A673 (cell line): ENCODE data around the gene AGT. TPM values are rescaled to one million over a fixed set of nuclear protein-coding genes. Genes with fewer than 3 reads are reported as not detected.

ENCODE experiments used
- BruUV-seq: library from RNA; stranded (reverse); fragments of 400-500 nt; replicated peaks from 2 replicates; lab custom pipeline; 2021; lab: Mats Ljungman, UMichigan
- CTCF ChIA-PET: fragments of 300-600 bp; sonication (Branson Sonifier 250); formaldehyde crosslinking; loops from one replicate; lab custom pipeline; 2022; ENCODE audit warnings: antibody characterized with exemption; lab: Charles Lee
- POLR2A ChIA-PET: fragments of 300-600 bp; sonication (Branson Sonifier 250); formaldehyde crosslinking; loops from one replicate; lab custom pipeline; 2022; ENCODE audit warnings: antibody characterized with exemption; ENCODE audit not compliant: low non-redundant PET; lab: Charles Lee
- DNase-seq: peaks from one replicate; pipeline ENCODE4 v3.0.0-alpha.2; 2015; ENCODE audit warnings: low spot score
- H3K27ac ChIP-seq: fragments of 200-600 bp; sonication (generic); 2 replicates; pipeline ENCODE4 v1.5.1; 2016; ENCODE audit warnings: mixed run types, low read depth, mild to moderate bottlenecking, mixed read lengths, antibody characterized with exemption, low read length; ENCODE audit not compliant: poor library complexity, severe bottlenecking
- H3K27me3 ChIP-seq: fragments of 200-600 bp; sonication (generic); replicated peaks from 2 replicates; pipeline ENCODE4 v1.6.1; 2017; ENCODE audit warnings: mixed run types, low read depth, mild to moderate bottlenecking, mixed read lengths, antibody characterized with exemption, low read length; ENCODE audit not compliant: insufficient read depth, poor library complexity
- H3K36me3 ChIP-seq: fragments of 200-600 bp; sonication (generic); 2 replicates; pipeline ENCODE4 v1.6.1; 2016; ENCODE audit warnings: mixed run types, mild to moderate bottlenecking, mixed read lengths, antibody characterized with exemption, low read length; ENCODE audit not compliant: insufficient read depth, poor library complexity, severe bottlenecking
- H3K4me1 ChIP-seq: fragments of 200-600 bp; sonication (generic); 2 replicates; pipeline ENCODE4 v1.6.1; 2017; ENCODE audit warnings: mixed run types, mild to moderate bottlenecking, mixed read lengths, antibody characterized with exemption, low read length; ENCODE audit not compliant: insufficient read depth, poor library complexity, severe bottlenecking
- H3K4me3 ChIP-seq: fragments of 200-600 bp; sonication (generic); 2 replicates; pipeline ENCODE4 v1.5.1; 2016; ENCODE audit warnings: low read depth, mixed run types, mild to moderate bottlenecking, mixed read lengths, low read length; ENCODE audit not compliant: poor library complexity, severe bottlenecking
- H3K9me3 ChIP-seq: fragments of 200-600 bp; sonication (generic); 2 replicates; pipeline ENCODE4 v1.6.1; 2016; ENCODE audit warnings: mixed run types, low read depth, mild to moderate bottlenecking, mixed read lengths, antibody characterized with exemption, low read length; ENCODE audit not compliant: poor library complexity, severe bottlenecking
- EZH2 ChIP-seq: fragments of 200-600 bp; sonication (generic); IDR thresholded peaks from 2 replicates; pipeline ENCODE4 v1.6.1; 2017; ENCODE audit warnings: borderline replicate concordance, low read depth, mild to moderate bottlenecking, mixed read lengths, antibody characterized with exemption, low read length; ENCODE audit not compliant: poor library complexity, severe bottlenecking
- intact Hi-C: fragments of 100-400 bp; cut with micrococcal nuclease; formaldehyde crosslinking; loops from one replicate; pipeline ENCODE4 v1.10.0; 2022; ENCODE audit not compliant: unreplicated experiment
- total RNA-seq: library from RNA; stranded (reverse); gene quantifications from 2 replicates; pipeline ENCODE4 v1.2.3, GENCODE V29; 2021
- TF ChIP-seq, protein P1 (sequence below): fragments of 300-800, 200-600 bp; sonication (generic); conservative IDR thresholded peaks from 2 replicates; pipeline ENCODE4 v1.5.1; 2017; ENCODE audit warnings: low read depth, mild to moderate bottlenecking, antibody characterized with exemption, low read length, moderate library complexity, mixed read lengths

The AGT gene
- total RNA-seq, 1 experiment from 2014 or later, result not detected

- no TSS peak for BruUV-seq
- intact Hi-C loops, result no loop called here
- CTCF ChIA-PET, result no interaction called here
- Histone ChIP-seq H3K4me1 (peaks cover 9% of the 10 kb centered on the region), H3K27ac (no peak within 1 kb of the TSS), H3K27me3 (no peaks in the 10 kb centered on the region), H3K4me3 (no peak within 1 kb of the TSS), H3K9me3 (no peaks in the 10 kb centered on the region), H3K36me3 (no peaks in the 10 kb centered on the region)
- TF ChIP-seq EZH2, result no peak
- TF ChIP-seq, protein P1, sequence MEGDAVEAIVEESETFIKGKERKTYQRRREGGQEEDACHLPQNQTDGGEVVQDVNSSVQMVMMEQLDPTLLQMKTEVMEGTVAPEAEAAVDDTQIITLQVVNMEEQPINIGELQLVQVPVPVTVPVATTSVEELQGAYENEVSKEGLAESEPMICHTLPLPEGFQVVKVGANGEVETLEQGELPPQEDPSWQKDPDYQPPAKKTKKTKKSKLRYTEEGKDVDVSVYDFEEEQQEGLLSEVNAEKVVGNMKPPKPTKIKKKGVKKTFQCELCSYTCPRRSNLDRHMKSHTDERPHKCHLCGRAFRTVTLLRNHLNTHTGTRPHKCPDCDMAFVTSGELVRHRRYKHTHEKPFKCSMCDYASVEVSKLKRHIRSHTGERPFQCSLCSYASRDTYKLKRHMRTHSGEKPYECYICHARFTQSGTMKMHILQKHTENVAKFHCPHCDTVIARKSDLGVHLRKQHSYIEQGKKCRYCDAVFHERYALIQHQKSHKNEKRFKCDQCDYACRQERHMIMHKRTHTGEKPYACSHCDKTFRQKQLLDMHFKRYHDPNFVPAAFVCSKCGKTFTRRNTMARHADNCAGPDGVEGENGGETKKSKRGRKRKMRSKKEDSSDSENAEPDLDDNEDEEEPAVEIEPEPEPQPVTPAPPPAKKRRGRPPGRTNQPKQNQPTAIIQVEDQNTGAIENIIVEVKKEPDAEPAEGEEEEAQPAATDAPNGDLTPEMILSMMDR, result no peak
- POLR2A ChIA-PET, result no interaction called here
- no peak for DNase-seq
Observed at GRCh38 chr1:230747127-230747730, 33.3 kb upstream of the AGT start, which contains the start of gene CAPN9. Gene CAPN9, plus strand, starts transcription at chr1:230747388. Its CDS starts 109 bp downstream, at chr1:230747497.

GRCh38 chr1:230746617-230747016 is 32.7 kb upstream of the AGT start:
- DNase-seq, result no peak
- POLR2A ChIA-PET, result no interaction called here
- intact Hi-C loops, result no loop called here
- no peaks in the 10 kb centered on the region for H3K36me3 ChIP-seq
- TF ChIP-seq EZH2, result no peak
- TF ChIP-seq, protein P1, result no peak
- H3K27ac ChIP-seq, result no peak overlapping the region
- H3K4me3 ChIP-seq, result no peak overlapping the region
- BruUV-seq, result no TSS peak
- CTCF ChIA-PET, result no interaction called here
- peaks cover 9% of the 10 kb centered on the region for H3K4me1 ChIP-seq
- no peaks in the 10 kb centered on the region for H3K27me3 ChIP-seq
- H3K9me3 ChIP-seq, result no peaks in the 10 kb centered on the region

DNA sequence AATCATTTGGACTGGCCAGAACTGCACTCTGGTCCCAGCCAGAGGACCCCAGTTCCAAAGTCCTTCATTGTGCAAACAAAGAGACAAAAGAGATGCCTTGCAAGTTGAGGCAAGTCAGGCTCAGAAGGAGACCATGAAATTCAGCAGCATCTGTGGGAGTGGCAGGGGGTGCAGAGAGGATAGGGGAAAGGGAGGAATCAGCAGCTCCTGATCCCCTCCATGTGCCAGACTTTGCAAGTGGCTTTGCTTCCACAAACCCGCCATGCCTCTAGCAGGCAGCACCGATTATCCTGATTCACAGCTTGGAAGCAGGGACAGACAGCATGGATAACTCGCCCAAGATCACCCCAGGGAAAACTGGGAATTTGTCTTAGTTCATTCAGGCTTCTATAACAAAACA is 31.1 kb upstream of the AGT start:
- POLR2A ChIA-PET, result no interaction called here

More for the DNA sequence above, 31.1 kb upstream of the AGT start:
- Histone ChIP-seq H3K27ac (no peak overlapping the region), H3K27me3 (no peaks in the 10 kb centered on the region), H3K4me3 (no peak overlapping the region), H3K9me3 (no peaks in the 10 kb centered on the region), H3K4me1 (peaks cover 9% of the 10 kb centered on the region), H3K36me3 (no peaks in the 10 kb centered on the region)
- TF ChIP-seq, protein P1, result no peak
- TF ChIP-seq EZH2, result no peak
- CTCF ChIA-PET, result no interaction called here
- intact Hi-C loops, result no loop called here
- no TSS peak for BruUV-seq
- no peak for DNase-seq
